Activated naive CD4-positive, alpha-beta T cell treated with anti-CD3 and anti-CD28 coated beads, Interleukin-2, amount 50 U/mL, for 72 hours (primary cell): ENCODE results near the gene NID1. TPM values are rescaled to one million over a fixed set of nuclear protein-coding genes. Genes with fewer than 3 reads are reported as not detected.
"Not testable (repeated sequence)": the region's sequence is repeated elsewhere in the genome, so short reads cannot be mapped to it uniquely, and the experiment has no call there.

ENCODE experiments used
- ATAC-seq, 2 donors: fragments of 150-1000 bp; cut with Tn5 transposase; 2 replicates each; pipeline ENCODE4 v1.10.0; 2021; ENCODE audit warnings: mild to moderate bottlenecking in 2 of 2, moderate library complexity in 2 of 2
- DNase-seq, 2 donors: peaks; one replicate each; pipeline ENCODE4 v3.0.0; 2021 to 2022; ENCODE audit warnings: low spot score in 2 of 2
- H3K27ac Mint-ChIP-seq, 2 donors: one replicate each; pipeline ENCODE4 v1.8.0; 2022; ENCODE audit warnings: mild to moderate bottlenecking in 2 of 2, mixed read lengths in 2 of 2
- H3K36me3 Mint-ChIP-seq, 2 donors: one replicate each; pipeline ENCODE4 v1.8.0; 2022; ENCODE audit warnings: mixed read lengths in 2 of 2
- H3K9me3 Mint-ChIP-seq, 2 donors: one replicate each; pipeline ENCODE4 v1.8.0; 2022; ENCODE audit warnings: mixed read lengths in 2 of 2
- total RNA-seq, 2 donors: library from RNA; stranded (reverse); gene quantifications; one replicate each; pipeline ENCODE4 v1.2.3, GENCODE V29; 2022

Gene NID1
- total RNA-seq, 2 donors from 2014 or later, result 0.70 TPM; not detected in 1

DNA sequence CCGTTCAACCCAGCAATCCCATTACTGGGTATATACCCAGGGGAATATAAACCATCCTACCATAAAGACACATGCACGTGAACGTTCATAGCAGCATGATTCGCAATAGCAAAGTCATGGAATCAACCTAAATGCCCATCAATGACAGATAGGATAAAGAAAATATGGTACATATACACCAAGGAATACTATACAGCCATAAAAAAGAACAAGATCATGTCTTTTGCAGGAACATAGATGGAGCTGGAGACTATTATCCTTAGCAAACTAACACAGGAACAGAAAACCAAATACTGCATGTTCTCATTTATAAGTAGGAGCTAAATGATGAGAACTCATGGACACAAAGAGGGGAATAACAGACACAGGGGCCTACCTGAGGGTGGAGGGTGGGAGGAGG lies 13.2 kb upstream of the NID1 start:
- DNase-seq, H3K9me3 Mint-ChIP-seq, ATAC-seq, H3K36me3 Mint-ChIP-seq: not testable (repeated sequence)
- peak overlapping the region in 1 of 2 donors; percentile 22 for H3K27ac Mint-ChIP-seq

DNA sequence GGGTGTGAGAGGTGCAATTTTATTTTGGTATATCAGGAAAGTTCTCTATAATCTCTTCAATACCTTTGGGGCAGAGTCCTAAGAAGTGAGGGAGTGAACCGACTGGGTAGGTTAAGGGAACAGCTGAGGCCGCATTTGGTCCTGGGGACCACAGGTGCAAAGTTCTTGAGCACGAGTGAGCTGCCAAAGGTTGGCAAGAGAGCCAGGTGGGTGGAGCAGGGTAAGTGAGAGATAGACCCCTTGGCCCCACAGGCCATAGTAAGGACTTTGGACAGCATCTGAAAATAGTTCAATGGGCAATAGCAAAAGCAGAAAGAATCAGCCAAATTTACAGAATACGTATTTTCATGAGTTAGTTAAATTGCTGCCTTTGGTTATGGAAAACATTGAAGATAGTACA lies 11.0 kb upstream of the NID1 start:
- DNase-seq, result no peak
- Mint-ChIP-seq H3K9me3 (peaks cover 0 to 7% of the 10 kb centered on the region in 2 donors), H3K27ac (no peak overlapping the region), H3K36me3 (no peaks in the 10 kb centered on the region)
- ATAC-seq, result no peak

DNA sequence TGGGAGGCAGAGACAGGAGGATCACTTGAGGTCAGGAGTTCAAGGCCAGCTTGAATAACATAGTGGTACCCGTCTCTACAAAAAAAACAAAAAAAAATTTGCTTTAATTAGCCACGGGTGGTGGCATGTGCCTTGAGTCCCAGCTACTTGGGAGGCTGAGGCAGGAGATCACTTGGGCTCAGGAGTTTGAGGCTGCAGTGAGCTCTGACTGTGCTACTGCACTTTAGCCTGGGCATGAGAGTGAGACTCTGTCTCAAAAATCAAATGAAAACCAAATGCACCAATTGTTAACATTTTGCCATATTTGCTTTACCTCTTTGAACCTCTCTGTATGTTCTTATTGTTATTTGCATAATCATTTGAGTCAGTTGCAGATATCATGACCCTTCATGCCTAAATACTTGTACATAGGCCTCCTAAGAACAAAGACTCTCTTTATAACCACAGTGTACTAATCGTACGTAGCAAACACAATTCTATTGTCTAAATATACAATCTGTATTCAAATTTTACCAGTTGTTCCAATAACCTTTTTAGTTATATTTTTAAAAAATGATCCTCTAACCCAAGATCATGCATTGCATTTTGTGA lies 8.5 kb upstream of the NID1 start:
- no peaks in the 10 kb centered on the region for H3K36me3 Mint-ChIP-seq
- peaks cover 0 to 7% of the 10 kb centered on the region in 2 donors for H3K9me3 Mint-ChIP-seq
- no peak overlapping the region for H3K27ac Mint-ChIP-seq
- DNase-seq (no peak), ATAC-seq (no peak)

DNA sequence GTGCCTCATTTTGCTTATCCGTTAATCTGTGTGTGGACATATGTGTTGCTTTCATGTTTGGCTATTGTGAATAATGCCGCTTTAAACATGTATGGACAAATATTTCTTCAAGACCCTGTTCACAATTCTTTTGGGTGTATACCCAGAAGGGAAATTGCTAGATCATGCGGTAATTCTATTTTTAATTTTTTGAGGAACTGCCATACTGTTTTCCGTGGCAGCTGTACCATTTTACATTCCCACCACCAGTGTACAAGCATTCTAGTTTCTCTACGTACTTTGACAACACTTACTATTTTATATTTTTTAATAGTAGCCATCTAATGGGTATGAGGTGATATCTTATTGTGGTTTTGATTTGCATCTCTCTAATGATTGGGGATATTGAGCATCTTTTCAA lies 7.1 kb upstream of the NID1 start:
- Mint-ChIP-seq H3K9me3 (peaks cover 0 to 5% of the 10 kb centered on the region in 2 donors), H3K36me3 (no peaks in the 10 kb centered on the region), H3K27ac (no peak overlapping the region)
- ATAC-seq (no peak), DNase-seq (no peak)

DNA sequence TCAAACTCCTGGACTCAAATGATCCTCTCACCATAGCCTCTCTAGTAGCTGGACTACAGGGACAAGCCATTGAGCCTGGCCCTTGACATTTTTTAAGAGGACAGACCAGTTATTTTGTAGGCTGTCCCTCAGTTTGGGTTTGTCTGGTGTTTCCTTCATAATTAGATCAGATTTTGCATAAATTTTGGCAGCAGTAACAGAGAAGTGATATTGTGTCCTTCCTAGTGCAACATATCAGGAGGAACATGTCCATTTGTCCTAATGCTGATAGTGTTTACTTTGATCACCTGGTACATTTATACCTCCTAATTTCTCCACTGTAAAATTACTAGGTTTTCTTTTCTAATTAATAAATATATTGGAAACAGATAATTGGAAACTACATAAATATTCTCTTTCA lies 5.9 kb upstream of the NID1 start:
- Mint-ChIP-seq H3K9me3 (peaks cover 0 to 5% of the 10 kb centered on the region in 2 donors), H3K27ac (no peak overlapping the region), H3K36me3 (peaks cover 0 to 5% of the 10 kb centered on the region in 2 donors)
- DNase-seq (no peak), ATAC-seq (no peak)

DNA sequence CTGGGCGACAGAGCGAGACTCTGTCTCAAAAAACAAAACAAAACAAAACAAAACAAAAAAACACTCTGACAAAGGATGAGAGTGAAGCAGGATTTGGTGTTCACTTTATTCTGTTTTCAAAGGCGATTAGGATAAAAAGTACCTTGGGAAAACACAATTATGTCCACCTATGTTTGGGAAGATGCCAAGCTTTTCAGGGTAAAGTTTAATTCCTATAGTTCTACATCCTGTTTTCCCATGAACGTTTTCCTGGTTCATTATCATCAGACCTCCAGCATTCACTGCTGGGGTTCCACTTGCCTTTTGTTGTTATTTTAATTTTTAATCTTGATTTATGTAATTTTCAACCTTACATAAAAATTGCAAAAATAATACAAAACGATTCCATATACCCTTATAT lies 4.9 kb upstream of the NID1 start:
- DNase-seq (no peak), ATAC-seq (no peak)

DNA sequence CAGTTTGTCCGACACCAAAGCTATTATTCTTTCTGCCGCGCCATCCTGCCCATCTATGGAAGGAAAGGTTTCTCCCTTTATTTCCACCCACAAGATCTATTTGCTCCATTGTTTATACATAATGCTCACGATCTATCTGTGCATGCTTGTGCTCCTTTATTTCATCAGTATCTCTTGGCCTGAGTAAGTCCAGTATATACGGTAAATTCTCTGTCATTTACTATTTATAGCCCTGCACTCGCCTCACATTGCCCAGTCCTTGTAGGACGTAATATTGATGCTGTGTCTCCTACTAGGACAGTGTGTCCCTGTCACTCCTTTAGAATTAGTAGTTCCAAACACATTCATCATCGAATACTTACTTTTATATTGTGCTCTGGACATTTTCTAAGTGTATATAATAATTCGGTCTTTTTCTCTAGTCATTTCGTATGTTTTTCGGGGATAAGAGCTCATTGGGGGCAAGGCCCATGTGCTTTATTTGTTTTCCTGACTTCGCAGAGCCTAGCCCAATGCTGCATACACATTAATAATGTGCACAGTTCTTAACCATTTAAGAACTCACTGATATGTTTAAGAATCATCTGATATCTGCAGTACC lies 3.1 kb upstream of the NID1 start:
- no peak for ATAC-seq
- H3K36me3 Mint-ChIP-seq, result peaks cover 0 to 9% of the 10 kb centered on the region in 2 donors
- peaks cover 0 to 5% of the 10 kb centered on the region in 2 donors for H3K9me3 Mint-ChIP-seq
- no peak for DNase-seq
- no peak overlapping the region for H3K27ac Mint-ChIP-seq

More for the DNA sequence above, 4.9 kb upstream of the NID1 start:
- Mint-ChIP-seq H3K9me3 (peaks cover 0 to 5% of the 10 kb centered on the region in 2 donors), H3K36me3 (peaks cover 0 to 9% of the 10 kb centered on the region in 2 donors), H3K27ac (no peak overlapping the region)

DNA sequence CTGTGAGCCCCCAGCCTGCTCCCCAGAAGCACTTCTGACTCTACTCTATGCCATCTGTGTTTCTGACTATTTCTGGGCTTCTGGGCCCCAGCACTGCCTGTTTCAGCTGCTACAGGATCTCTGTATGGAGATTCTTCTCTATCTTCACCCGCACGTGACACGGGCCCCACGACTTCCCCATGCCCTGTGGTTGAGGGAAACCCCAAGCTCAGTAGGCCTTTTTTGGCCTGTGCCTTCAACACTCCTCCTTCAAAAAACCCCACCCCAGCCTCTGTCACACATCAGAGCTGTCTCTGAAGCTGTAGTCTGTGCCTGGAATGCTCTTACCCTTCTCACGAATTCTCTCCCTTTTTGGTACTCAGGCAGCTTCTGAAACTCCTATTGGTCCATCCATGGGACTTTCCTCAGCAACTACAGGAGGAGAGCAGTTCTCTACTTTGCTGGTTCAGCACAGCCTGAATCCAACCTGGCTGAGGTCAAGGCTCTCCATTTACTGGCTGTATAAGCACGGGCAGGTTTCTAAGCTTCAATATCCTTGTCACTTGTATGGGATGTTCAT lies 2.0 kb upstream of the NID1 start:
- Mint-ChIP-seq H3K27ac (peak overlapping the region in 1 of 2 donors; percentile 10), H3K36me3 (peaks cover 0 to 9% of the 10 kb centered on the region in 2 donors), H3K9me3 (peaks cover 0 to 5% of the 10 kb centered on the region in 2 donors)
- DNase-seq (peak; percentile 56 to 62), ATAC-seq (peak; percentile 84 to 96)

DNA sequence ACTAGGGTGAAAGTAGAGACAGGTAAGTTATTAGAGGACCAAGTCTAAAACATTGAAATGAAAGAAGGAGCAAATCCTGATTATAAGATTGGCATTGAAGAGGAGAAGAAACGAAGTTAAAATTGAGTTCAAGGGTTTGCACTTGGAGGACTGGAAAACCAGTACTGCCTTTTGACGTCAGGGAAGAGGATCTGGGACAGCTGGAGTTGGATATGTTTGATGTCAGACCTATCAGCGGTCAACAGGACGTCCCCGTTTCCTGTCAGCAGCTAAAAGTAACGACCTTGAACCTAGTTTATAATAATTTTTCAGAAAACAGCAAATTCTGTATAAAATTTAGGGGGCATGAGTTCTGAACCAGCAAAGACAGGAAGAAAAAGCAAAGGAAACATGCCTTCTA lies 1.2 kb upstream of the NID1 start:
- H3K36me3 Mint-ChIP-seq, result peaks cover 0 to 9% of the 10 kb centered on the region in 2 donors
- H3K9me3 Mint-ChIP-seq, result peaks cover 0 to 1% of the 10 kb centered on the region in 2 donors
- DNase-seq, result no peak
- no peak overlapping the region for H3K27ac Mint-ChIP-seq
- ATAC-seq, result no peak

DNA sequence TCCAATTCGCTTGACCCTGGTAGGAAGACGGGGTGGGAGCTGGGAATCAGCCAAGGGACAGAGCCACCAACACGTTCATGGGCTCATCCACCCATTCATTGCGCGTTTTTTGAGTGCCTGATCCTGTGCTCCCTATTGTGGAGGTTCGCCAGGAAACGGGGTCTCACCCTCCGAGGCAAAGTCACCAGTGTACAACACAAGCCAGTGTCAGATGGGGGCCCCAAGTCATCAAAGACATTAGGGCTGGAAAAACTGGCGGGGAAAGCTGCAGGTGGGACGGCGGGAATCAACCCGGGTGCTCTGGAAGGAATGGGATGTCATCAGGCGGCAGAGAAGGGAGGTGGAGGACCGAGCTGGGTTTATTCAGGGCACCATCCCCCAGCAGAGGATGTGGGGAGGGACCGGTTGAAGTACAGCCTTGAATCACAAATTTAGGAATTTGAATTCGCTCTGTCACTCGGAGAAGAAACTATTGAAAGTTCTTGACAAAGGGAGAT lies 667 bp upstream of the NID1 start:
- ATAC-seq (no peak), DNase-seq (no peak)
- Mint-ChIP-seq H3K36me3 (peaks cover 0 to 9% of the 10 kb centered on the region in 2 donors), H3K27ac (peak overlapping the region in 1 of 2 donors; percentile 29), H3K9me3 (no peaks in the 10 kb centered on the region)

DNA sequence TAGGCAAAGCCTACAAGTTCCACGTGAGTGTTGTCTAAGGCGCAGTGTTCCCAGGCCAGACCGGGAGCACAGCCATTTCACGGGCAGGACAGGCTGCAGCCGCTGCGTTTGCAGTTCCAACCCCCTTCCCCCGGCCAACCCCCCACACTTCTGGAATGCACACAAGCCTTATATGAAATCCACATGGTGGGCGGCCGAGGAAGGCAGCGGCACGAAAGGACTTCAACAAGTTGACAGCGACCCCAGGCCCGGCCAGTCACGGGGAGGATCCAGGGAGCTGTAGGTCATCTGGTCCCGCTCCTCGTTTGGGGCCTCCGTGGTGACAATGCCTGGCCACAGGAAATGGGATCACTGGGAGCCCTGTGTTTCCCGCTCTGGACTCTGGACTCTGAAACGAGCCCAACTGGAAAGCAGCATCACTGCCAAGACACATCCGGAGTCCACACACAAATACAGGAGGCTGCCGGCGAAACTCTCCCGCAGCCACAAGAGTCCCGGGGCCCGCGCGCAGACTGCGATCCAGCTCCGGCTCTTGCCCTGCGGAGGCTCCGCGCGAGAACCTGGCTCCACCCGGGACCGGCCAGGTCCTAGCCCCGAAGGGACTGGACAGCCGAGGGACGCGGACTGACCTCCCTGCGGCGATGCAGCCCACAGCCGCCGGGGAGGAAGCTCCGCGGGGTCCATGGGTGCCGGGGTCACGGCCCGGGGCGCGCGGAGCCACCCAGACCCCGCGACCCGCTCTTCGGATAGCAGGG lies 794 bp downstream of the NID1 start:
- H3K36me3 Mint-ChIP-seq, result peaks cover 0 to 9% of the 10 kb centered on the region in 2 donors
- ATAC-seq, result peak in 1 of 2 donors; percentile 26
- H3K9me3 Mint-ChIP-seq, result no peaks in the 10 kb centered on the region
- H3K27ac Mint-ChIP-seq, result no peak overlapping the region
- DNase-seq, result peak in 1 of 2 donors; percentile 32

DNA sequence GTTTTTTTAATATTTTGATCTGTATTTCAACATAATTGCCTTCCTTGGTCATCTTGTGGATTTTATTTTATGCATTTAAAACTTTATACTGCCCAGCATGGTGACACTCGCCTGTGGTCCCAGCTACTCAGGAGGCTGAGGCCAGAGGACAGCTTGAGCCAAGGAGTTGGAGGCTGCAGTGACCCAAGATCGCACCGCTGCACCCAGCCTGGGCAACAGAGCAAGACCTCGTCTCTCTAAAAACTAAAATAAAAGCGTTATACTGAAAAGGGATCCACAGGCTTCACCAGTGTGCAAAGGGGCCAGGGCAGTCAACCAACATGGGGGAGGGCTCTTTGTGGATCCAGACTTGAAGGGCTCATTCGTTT lies 1.4 kb downstream of the NID1 start:
- Mint-ChIP-seq H3K9me3 (no peaks in the 10 kb centered on the region), H3K36me3 (peaks cover 0 to 9% of the 10 kb centered on the region in 2 donors), H3K27ac (no peak overlapping the region)
- no peak for DNase-seq
- no peak for ATAC-seq

DNA sequence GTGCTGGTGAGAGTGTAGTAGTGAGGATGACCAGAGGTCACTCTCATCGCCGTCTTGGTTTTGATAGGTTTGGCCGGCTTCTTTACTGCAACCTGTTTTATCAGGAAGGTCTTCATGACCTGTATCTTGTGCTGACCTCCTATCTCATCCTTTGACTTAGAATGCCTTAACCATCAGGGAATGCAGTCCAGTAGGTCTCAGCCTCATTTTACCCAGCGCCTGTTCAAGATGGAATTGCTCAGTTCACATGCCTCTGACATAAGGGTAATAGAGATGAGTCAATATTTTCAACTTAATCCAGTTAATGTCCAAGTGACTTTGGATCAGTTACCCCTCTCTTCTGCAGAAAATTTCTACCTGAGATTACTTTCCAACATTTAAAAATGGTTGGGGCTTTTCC lies 4.6 kb downstream of the NID1 start:
- H3K9me3 Mint-ChIP-seq, result no peaks in the 10 kb centered on the region
- no peak overlapping the region for H3K27ac Mint-ChIP-seq
- no peak for ATAC-seq
- no peaks in the 10 kb centered on the region for H3K36me3 Mint-ChIP-seq
- no peak for DNase-seq

DNA sequence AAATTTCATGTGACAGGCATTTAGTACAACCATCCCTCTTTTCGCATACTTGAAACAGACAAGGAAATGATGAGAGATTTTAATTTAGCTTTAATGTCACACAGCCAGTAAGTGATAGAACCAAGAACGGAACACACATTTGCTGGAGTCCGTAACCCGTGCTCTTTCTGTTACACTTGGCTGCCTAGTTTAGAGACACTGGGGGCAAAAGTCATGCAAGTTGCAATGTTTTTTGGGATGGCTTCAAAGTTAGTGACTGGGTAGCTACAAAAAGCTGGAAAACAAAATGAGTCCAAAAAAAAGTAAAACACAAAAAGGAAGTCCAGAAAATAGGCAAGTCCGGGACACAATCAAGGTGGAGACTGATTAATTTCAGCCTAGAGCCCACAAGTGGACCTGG lies 5.9 kb downstream of the NID1 start:
- Mint-ChIP-seq H3K9me3 (no peaks in the 10 kb centered on the region), H3K27ac (no peak overlapping the region)

DNA sequence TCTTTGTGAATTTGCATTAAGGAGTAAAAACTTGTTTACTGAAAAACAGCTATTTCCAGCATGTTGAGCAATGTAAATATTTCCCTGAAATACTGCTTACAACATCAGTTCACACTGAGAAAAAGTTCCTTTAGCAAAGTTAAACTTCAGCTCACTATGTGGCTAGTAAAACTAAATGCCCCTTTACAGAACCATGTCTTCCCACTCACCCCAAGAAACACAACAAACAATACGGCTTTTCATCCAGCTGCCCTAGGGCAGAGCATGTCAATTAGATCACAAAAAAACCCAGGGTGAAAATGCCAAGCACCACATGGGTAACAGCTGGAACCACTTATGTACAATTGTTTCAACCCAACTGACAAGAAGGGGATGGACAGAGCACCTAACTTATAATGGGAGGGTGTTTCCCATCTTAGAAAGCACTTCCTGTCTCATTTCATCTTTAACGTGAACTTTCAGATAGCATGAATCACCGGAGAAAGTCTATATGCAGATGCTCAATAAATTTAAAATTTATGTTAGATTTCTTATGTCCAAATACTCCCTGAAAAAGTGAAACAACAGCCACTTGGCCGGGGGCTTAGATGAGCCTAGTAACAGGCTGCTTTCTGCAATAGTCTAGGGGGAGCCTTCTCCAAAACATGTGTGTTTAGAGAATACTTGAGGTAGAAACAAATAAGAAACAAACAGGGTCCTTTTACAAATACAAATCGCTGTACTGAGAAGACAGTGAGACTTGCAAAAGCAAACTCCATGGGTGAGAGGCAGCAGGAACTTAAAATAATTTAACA lies 6.6 kb downstream of the NID1 start:
- Mint-ChIP-seq H3K27ac (no peak overlapping the region), H3K9me3 (peaks cover 0 to 3% of the 10 kb centered on the region in 2 donors), H3K36me3 (no peaks in the 10 kb centered on the region)
- DNase-seq (no peak), ATAC-seq (peak in 1 of 2 donors; percentile 56)

More for the DNA sequence above, 5.9 kb downstream of the NID1 start:
- DNase-seq, result no peak
- no peak for ATAC-seq
- no peaks in the 10 kb centered on the region for H3K36me3 Mint-ChIP-seq

DNA sequence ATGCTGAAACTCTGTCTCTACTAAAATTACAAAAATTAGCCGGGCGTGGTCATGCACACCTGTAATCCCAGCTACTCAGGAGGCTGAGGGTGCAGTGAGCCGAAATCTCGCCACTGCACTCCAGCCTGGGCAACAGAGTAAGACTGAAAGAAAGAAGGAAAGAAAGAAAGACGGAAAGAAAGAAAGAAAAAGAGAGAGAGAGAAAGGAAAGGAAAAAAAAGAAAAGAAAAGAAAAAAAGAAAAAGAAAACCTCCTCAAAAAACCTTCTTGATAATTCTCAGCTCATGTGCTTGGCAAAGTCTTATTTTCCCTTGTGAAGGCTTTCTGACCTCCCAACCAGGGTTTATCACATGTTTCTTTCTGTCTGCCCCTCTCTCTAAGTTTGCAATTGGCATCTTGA lies 7.3 kb downstream of the NID1 start:
- no peak for ATAC-seq
- DNase-seq, result no peak
- Mint-ChIP-seq H3K9me3 (peaks cover 0 to 4% of the 10 kb centered on the region in 2 donors), H3K27ac (no peak overlapping the region), H3K36me3 (no peaks in the 10 kb centered on the region)
